Tibial artery (tissue), 4 donors: Measurements from ENCODE around the gene NOX4.
A peak's percentile ranks its signal among the peaks of the same experiment; 100 is the strongest.

Experiments
- DNase-seq, 2 donors: peaks; one replicate each; pipeline ENCODE4 v3.0.0-alpha.2; 2019
- H3K27ac ChIP-seq, 2 donors: fragments of 200-600 bp; sonication (generic) in 1 of 2; 1 replicate in 1 of 2; 2 replicates in 1 of 2; pipeline ENCODE4 v1.5.1; 2018 to 2019; ENCODE audit warnings: mild to moderate bottlenecking in 1 of 2
- H3K27me3 ChIP-seq, 2 donors: fragments of 200-600 bp; sonication (generic) in 1 of 2; one replicate each; pipeline versions ENCODE4 v1.5.1 to v1.6.0; 2016 to 2019
- H3K36me3 ChIP-seq, 3 donors: fragments of 200-600 bp; sonication (generic) in 2 of 3; one replicate each; pipeline ENCODE4 v1.5.1; 2016 to 2019; ENCODE audit warnings: mild to moderate bottlenecking in 2 of 3
- H3K4me1 ChIP-seq, 4 donors: fragments of 200-600 bp; sonication (generic) in 2 of 4; 1 replicate in 3 of 4; 2 replicates in 1 of 4; pipeline ENCODE4 v1.5.1; 2016 to 2019
- H3K4me3 ChIP-seq, 2 donors: fragments of 200-600 bp; sonication (generic) in 1 of 2; 1 replicate in 1 of 2; 2 replicates in 1 of 2; pipeline ENCODE4 v1.5.1; 2018 to 2019; ENCODE audit warnings: mild to moderate bottlenecking in 2 of 2
- H3K9me3 ChIP-seq, 3 donors: fragments of 200-600 bp; sonication (generic) in 1 of 3; one replicate each; pipeline ENCODE4 v1.5.1; 2016 to 2019
- CTCF ChIP-seq, 2 experiments: fragments of 200-600 bp in 1 of 2; fragments of 450-650 bp in 1 of 2; IDR thresholded peaks; one replicate each; pipeline ENCODE4 v1.5.1; 2017 to 2019; ENCODE audit warnings: antibody characterized with exemption in 2 of 2, mild to moderate bottlenecking in 1 of 2, moderate library complexity in 1 of 2
- intact Hi-C: fragments of 100-400 bp; cut with DNase I; formaldehyde crosslinking; loops from one replicate; pipeline ENCODE4 v1.15.0; 2023; ENCODE audit warnings: low total_unique reads

The NOX4 gene

GRCh38 chr11:89529626-89530380, 38.6 kb upstream of the NOX4 start:
- TF ChIP-seq CTCF (IDR thresholded peaks at IDR 0.05), result no peak

GRCh38 chr11:89521792-89522191, 30.6 kb upstream of the NOX4 start:
- intact Hi-C loops, result no loop called here
- no peaks in the 10 kb centered on the region for H3K27me3 ChIP-seq

More at GRCh38 chr11:89529626-89530380, 38.6 kb upstream of the NOX4 start:
- H3K27me3 ChIP-seq, result no peaks in the 10 kb centered on the region
- no peaks in the 10 kb centered on the region for H3K36me3 ChIP-seq
- no peak overlapping the region for H3K4me3 ChIP-seq
- H3K27ac ChIP-seq, result peak overlapping the region in 1 of 2 donors; percentile 7
- no peaks in the 10 kb centered on the region for H3K9me3 ChIP-seq
- intact Hi-C loops, result no loop called here
- H3K4me1 ChIP-seq, result peaks cover 0 to 22% (median 0%) of the 10 kb centered on the region in 4 donors
- DNase-seq, result no peak

DNA sequence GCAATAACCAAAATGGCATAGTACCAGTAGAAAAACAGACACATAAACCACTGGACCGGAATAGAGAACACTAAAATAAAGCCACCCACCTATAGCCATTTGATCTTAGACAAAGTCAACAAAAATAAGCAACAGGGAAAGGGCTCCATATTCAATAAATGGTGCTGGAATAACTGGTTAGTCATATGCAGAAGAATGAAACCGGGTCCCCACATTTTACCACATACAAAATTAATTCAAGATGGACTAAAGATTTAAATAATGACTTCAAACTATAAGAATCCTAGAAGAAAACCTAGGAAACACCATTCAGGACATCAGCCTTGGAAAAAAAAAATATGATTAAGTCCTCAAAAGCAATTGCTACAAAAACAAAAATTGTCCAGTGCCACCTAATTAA, 30.1 kb upstream of the NOX4 start:
- intact Hi-C loops, result no loop called here
- TF ChIP-seq CTCF (IDR thresholded peaks at IDR 0.05), result no peak
- no peak overlapping the region for H3K4me3 ChIP-seq
- H3K27ac ChIP-seq, result no peak overlapping the region
- H3K27me3 ChIP-seq, result no peaks in the 10 kb centered on the region
- no peaks in the 10 kb centered on the region for H3K36me3 ChIP-seq
- no peak for DNase-seq
- no peaks in the 10 kb centered on the region for H3K9me3 ChIP-seq
- H3K4me1 ChIP-seq, result peaks cover 0 to 27% (median 5%) of the 10 kb centered on the region in 4 donors

More at GRCh38 chr11:89521792-89522191, 30.6 kb upstream of the NOX4 start:
- no peak overlapping the region for H3K4me3 ChIP-seq
- no peaks in the 10 kb centered on the region for H3K9me3 ChIP-seq
- TF ChIP-seq CTCF (IDR thresholded peaks at IDR 0.05), result no peak
- DNase-seq, result no peak
- no peaks in the 10 kb centered on the region for H3K36me3 ChIP-seq
- H3K27ac ChIP-seq, result no peak overlapping the region
- peaks cover 0 to 23% (median 4%) of the 10 kb centered on the region in 4 donors for H3K4me1 ChIP-seq

DNA sequence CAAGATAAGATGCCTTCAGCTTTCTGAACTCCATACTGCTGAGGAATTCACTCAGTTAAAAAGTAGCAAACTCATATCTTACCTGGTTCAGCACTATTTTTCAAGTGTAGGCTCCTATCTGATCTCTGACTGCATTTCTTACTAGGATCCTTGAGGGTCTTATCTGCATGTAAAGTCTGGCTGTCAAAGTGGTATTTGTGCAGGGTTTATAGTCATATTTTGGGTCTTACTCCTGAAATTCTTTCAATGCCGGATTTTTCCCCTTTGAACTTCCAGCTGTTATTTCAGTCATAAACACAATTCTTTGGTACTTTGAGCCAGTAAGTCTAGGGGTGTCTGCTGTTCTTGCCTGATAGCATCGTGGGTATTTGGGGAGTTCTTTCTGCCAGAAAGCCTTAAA, 25.3 kb upstream of the NOX4 start:
- peaks cover 0 to 16% (median 5%) of the 10 kb centered on the region in 4 donors for H3K4me1 ChIP-seq
- intact Hi-C loops, result no loop called here
- H3K27me3 ChIP-seq, result no peaks in the 10 kb centered on the region
- H3K36me3 ChIP-seq, result no peaks in the 10 kb centered on the region
- H3K4me3 ChIP-seq, result no peak overlapping the region
- H3K9me3 ChIP-seq, result no peaks in the 10 kb centered on the region
- DNase-seq, result no peak
- H3K27ac ChIP-seq, result peak overlapping the region; percentile 15 to 65
- no peak for TF ChIP-seq CTCF (IDR thresholded peaks at IDR 0.05)

GRCh38 chr11:89508544-89508943, 17.4 kb upstream of the NOX4 start:
- Histone ChIP-seq H3K27me3 (no peaks in the 10 kb centered on the region), H3K9me3 (no peaks in the 10 kb centered on the region), H3K27ac (peak overlapping the region; percentile 30 to 42), H3K4me1 (no peaks in the 10 kb centered on the region), H3K36me3 (no peaks in the 10 kb centered on the region), H3K4me3 (no peak overlapping the region)
- intact Hi-C loops, result no loop called here
- TF ChIP-seq CTCF (IDR thresholded peaks at IDR 0.05), result no peak
- DNase-seq, result no peak
